T-helper 2 cell treated with Interferon-gamma antibody and Interleukin-4, amounts not matched to agents 5 μg/mL and 100 μg/mL, for 36 hours (primary cell): ENCODE results near the gene RAB7A.
A peak's percentile ranks its signal among the peaks of the same experiment; 100 is the strongest.
"Not testable (repeated sequence)": the region's sequence is repeated elsewhere in the genome, so short reads cannot be mapped to it uniquely, and the experiment has no call there.

Source experiments
- DNase-seq: peaks from one replicate; pipeline ENCODE4 v3.0.0; 2021; ENCODE audit warnings: low spot score
- H3K27ac Mint-ChIP-seq: one replicate; pipeline ENCODE4 v1.8.0; 2021; ENCODE audit warnings: mild to moderate bottlenecking, mixed read lengths
- H3K27me3 Mint-ChIP-seq: one replicate; pipeline ENCODE4 v1.8.0; 2021; ENCODE audit warnings: low read depth, mixed read lengths
- H3K36me3 Mint-ChIP-seq: one replicate; pipeline ENCODE4 v1.8.0; 2021; ENCODE audit warnings: low read depth, mixed read lengths
- H3K4me1 Mint-ChIP-seq: one replicate; pipeline ENCODE4 v1.8.0; 2021; ENCODE audit warnings: low read depth, mixed read lengths
- H3K4me3 Mint-ChIP-seq: one replicate; pipeline ENCODE4 v1.8.0; 2022; ENCODE audit warnings: mild to moderate bottlenecking, moderate library complexity, mixed read lengths
- H3K9me3 Mint-ChIP-seq: one replicate; pipeline ENCODE4 v1.8.0; 2021; ENCODE audit warnings: mixed read lengths

RAB7A gene

GRCh38 chr3:128727485-128727884 lies 1.5 kb downstream of the RAB7A start:
- no peak for DNase-seq
- H3K36me3 Mint-ChIP-seq, result peaks cover 20% of the 10 kb centered on the region
- no peak overlapping the region for H3K27ac Mint-ChIP-seq
- no peaks in the 10 kb centered on the region for H3K9me3 Mint-ChIP-seq
- no peaks in the 10 kb centered on the region for H3K27me3 Mint-ChIP-seq
- H3K4me1 Mint-ChIP-seq, result peaks cover 52% of the 10 kb centered on the region
- H3K4me3 Mint-ChIP-seq, result peak overlapping the region; percentile 88

GRCh38 chr3:128727996-128728395 lies 2.0 kb downstream of the RAB7A start:
- H3K9me3 Mint-ChIP-seq, result no peaks in the 10 kb centered on the region
- peak overlapping the region; percentile 88 for H3K4me3 Mint-ChIP-seq
- peaks cover 56% of the 10 kb centered on the region for H3K4me1 Mint-ChIP-seq
- H3K36me3 Mint-ChIP-seq, result peaks cover 24% of the 10 kb centered on the region
- no peaks in the 10 kb centered on the region for H3K27me3 Mint-ChIP-seq
- H3K27ac Mint-ChIP-seq, result no peak overlapping the region
- DNase-seq, result no peak

DNA sequence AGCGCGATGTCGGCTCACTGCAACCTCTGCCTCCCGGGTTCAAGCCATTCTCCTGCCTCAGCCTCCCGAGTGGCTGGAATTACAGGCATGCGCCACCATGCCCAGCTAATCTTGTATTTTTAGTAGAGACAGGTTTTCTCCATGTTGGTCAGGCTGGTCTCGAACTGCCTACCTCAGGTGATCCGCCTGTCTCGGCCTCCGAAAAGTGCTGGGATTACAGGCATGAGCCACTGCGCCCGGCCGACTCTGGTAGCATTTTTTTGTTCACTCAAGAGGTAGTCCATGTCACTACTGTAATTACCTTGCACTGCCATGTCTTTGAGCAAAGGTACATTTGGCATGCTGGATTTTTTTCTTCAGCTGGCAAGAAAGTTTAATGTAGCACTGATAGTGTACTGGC lies 2.5 kb downstream of the RAB7A start:
- not testable (repeated sequence) for DNase-seq, H3K9me3 Mint-ChIP-seq, H3K27me3 Mint-ChIP-seq, H3K27ac Mint-ChIP-seq
- Mint-ChIP-seq H3K36me3 (peaks cover 24% of the 10 kb centered on the region), H3K4me3 (peak overlapping the region; percentile 88), H3K4me1 (peaks cover 61% of the 10 kb centered on the region)

DNA sequence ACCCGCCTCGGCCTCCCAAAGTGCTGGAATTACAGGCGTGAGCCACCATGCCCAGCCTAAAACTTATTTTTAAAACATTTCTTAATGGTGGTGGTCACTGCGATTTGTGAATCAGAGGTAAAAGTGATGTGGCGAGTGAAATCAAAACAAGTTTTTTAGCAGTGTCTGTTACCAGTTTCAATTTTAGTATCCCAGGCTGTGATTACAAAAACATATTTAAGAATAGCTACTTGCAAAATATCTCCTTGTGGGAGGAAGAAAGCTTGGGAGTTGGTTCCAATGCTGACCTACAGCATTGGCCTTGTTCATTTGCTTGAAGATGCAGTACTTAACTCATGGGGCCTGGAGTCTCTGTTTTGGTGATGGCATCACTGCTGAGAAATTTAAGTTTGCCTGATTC lies 4.5 kb downstream of the RAB7A start:
- Mint-ChIP-seq H3K36me3 (peaks cover 31% of the 10 kb centered on the region), H3K4me3 (no peak overlapping the region), H3K4me1 (peaks cover 65% of the 10 kb centered on the region), H3K27me3 (no peaks in the 10 kb centered on the region), H3K27ac (no peak overlapping the region), H3K9me3 (no peaks in the 10 kb centered on the region)
- no peak for DNase-seq

GRCh38 chr3:128734523-128735189 lies 8.7 kb downstream of the RAB7A start:
- DNase-seq, result no peak
- Mint-ChIP-seq H3K4me3 (no peak overlapping the region), H3K27me3 (no peaks in the 10 kb centered on the region), H3K27ac (peak overlapping the region; percentile 7), H3K9me3 (no peaks in the 10 kb centered on the region), H3K36me3 (peaks cover 31% of the 10 kb centered on the region), H3K4me1 (peaks cover 46% of the 10 kb centered on the region)

DNA sequence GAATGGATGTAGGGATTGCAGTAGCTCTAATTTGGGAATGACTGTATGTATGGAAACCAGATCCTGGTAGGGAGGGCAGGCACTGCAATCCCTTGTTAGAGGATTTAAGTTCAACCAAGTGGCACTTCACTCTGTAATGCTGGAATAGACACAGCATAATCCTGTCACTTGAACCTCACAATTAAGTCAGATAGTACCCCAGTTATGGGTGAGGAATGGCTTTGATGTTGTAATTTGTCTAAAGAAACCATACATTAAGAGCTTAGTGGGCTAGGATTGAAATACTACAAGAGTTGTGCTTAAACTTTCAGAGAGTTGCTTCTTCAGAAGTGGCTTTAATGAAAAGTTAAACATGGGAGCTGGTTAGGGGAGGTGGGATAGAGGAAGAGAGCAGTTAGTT lies 9.3 kb downstream of the RAB7A start:
- peaks cover 42% of the 10 kb centered on the region for H3K4me1 Mint-ChIP-seq
- peak overlapping the region; percentile 7 for H3K27ac Mint-ChIP-seq
- peaks cover 34% of the 10 kb centered on the region for H3K36me3 Mint-ChIP-seq
- no peak overlapping the region for H3K4me3 Mint-ChIP-seq
- no peaks in the 10 kb centered on the region for H3K27me3 Mint-ChIP-seq
- no peak for DNase-seq
- no peaks in the 10 kb centered on the region for H3K9me3 Mint-ChIP-seq

- no peak for DNase-seq
- Mint-ChIP-seq H3K4me3 (no peak overlapping the region), H3K36me3 (peaks cover 38% of the 10 kb centered on the region), H3K27me3 (no peaks in the 10 kb centered on the region), H3K4me1 (peaks cover 40% of the 10 kb centered on the region), H3K9me3 (no peaks in the 10 kb centered on the region), H3K27ac (no peak overlapping the region)
These were observed 9.9 kb downstream of the RAB7A start for GRCh38 chr3:128735884-128736283.

DNA sequence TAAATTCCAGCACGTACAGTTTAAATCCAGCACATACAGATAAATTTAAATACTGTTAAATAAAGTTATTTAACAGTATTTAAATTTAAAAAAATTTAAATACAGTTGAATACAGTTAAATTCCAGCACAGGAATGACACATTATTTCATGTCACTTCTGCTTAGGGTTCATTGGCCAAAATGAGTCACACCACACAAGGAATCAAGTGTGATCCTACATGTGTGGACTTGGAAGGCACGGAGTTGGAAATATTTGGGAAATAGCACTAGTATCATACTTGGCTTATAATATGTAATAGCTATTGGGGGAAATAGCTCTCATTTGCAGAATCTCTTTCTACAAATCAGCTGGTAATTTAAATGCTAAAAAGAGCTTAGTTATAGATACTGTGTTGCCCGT lies 10.6 kb downstream of the RAB7A start:
- no peak overlapping the region for H3K27ac Mint-ChIP-seq
- DNase-seq, result no peak
- peaks cover 39% of the 10 kb centered on the region for H3K4me1 Mint-ChIP-seq
- H3K27me3 Mint-ChIP-seq, result no peaks in the 10 kb centered on the region
- H3K36me3 Mint-ChIP-seq, result peaks cover 43% of the 10 kb centered on the region
- no peak overlapping the region for H3K4me3 Mint-ChIP-seq
- no peaks in the 10 kb centered on the region for H3K9me3 Mint-ChIP-seq

DNA sequence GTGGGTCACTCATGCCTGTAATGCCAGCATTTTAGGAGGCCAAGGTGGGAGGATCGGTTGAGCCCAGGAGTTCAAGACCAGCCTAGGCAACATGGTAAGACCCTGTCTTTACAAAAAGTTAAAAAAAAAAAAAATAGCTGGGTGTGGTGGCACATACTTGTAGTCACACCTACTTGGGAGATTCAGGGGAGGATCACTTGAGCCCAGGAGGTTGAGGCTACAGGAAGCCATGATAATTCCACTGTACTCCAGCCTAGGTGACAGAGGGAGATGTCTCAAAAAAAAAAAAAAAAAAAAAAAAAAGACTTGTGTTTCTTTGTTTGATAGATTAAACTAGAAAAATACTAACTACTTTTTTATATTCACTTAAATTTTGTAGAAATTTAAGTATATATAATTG lies 14.6 kb downstream of the RAB7A start:
- no peak overlapping the region for H3K4me3 Mint-ChIP-seq
- H3K27ac Mint-ChIP-seq, result peak overlapping the region; percentile 36
- H3K9me3 Mint-ChIP-seq, result peaks cover 3% of the 10 kb centered on the region
- peaks cover 48% of the 10 kb centered on the region for H3K36me3 Mint-ChIP-seq
- H3K4me1 Mint-ChIP-seq, result peaks cover 18% of the 10 kb centered on the region
- no peaks in the 10 kb centered on the region for H3K27me3 Mint-ChIP-seq
- DNase-seq, result no peak

DNA sequence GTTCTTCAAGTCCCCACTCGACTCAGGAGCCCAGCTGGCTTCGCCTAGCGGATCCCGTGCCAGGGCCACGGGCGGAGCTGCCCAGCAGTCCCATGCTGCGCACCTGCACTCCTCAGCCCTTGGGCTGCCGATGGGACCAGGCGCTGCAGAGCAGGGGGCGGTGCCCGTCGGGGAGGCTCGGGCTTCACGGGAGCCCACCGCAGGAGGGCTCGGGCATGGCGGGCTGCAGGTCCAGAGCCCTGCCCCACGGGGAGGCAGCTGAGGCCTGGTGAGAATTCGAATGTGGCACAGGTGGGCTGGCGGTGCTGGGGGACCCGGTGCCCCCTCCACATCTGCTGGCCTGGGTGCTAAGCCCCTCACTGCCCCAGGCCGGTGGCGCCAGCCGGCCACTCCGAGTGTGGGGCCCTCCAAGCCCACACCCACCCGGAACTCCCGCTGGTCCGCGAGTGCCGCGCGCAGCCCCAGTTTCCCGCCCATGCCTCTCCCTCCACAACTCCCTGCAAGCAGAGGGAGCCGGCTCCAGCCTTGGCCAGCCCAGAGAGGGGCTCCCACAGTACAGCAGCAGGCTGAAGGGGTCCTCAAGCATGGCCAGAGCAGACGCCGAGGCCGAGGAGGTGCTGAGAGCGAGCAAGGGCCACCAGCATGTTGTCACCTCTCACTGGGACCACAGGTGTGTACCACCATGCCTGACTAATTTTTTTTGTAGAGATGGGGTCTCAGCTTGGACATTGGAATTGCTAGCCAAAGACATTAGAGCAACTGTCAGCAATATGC lies 17.0 kb downstream of the RAB7A start:
- Mint-ChIP-seq H3K4me1 (peaks cover 15% of the 10 kb centered on the region), H3K36me3 (peaks cover 42% of the 10 kb centered on the region), H3K27ac (no peak overlapping the region)

GRCh38 chr3:128745742-128746141 lies 19.8 kb downstream of the RAB7A start:
- no peak overlapping the region for H3K27ac Mint-ChIP-seq

More for the DNA sequence above, 17.0 kb downstream of the RAB7A start:
- peaks cover 3% of the 10 kb centered on the region for H3K9me3 Mint-ChIP-seq
- DNase-seq, result no peak
- H3K4me3 Mint-ChIP-seq, result no peak overlapping the region
- no peaks in the 10 kb centered on the region for H3K27me3 Mint-ChIP-seq

GRCh38 chr3:128746881-128747280 lies 20.9 kb downstream of the RAB7A start:
- no peak overlapping the region for H3K27ac Mint-ChIP-seq
- peaks cover 3% of the 10 kb centered on the region for H3K9me3 Mint-ChIP-seq
- H3K4me1 Mint-ChIP-seq, result peaks cover 13% of the 10 kb centered on the region
- no peak overlapping the region for H3K4me3 Mint-ChIP-seq
- peaks cover 37% of the 10 kb centered on the region for H3K36me3 Mint-ChIP-seq
- no peak for DNase-seq
- no peaks in the 10 kb centered on the region for H3K27me3 Mint-ChIP-seq

More at GRCh38 chr3:128745742-128746141, 19.8 kb downstream of the RAB7A start:
- peaks cover 13% of the 10 kb centered on the region for H3K4me1 Mint-ChIP-seq
- no peak overlapping the region for H3K4me3 Mint-ChIP-seq
- peaks cover 3% of the 10 kb centered on the region for H3K9me3 Mint-ChIP-seq
- no peaks in the 10 kb centered on the region for H3K27me3 Mint-ChIP-seq
- no peak for DNase-seq
- peaks cover 38% of the 10 kb centered on the region for H3K36me3 Mint-ChIP-seq

DNA sequence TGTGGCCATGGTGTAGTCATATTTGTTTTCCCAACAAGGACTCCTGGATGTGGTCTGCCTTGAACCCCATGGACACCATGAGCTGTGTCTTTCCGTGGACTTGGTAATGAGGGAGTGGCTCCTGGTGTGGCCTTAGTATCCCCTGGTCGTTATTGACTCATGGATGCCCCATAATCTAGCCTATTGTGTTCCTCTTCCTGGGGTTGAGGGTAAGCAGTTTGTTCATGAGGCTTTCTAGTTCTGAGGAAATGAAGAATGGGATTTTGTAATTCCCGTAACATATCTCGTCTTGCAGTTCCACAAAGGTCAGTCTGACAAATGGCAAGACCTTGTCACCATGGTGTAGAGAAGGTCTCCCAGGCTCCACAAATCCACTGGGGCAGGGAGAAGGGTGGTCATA lies 22.6 kb downstream of the RAB7A start:
- Mint-ChIP-seq H3K4me3 (no peak overlapping the region), H3K36me3 (peaks cover 28% of the 10 kb centered on the region), H3K27me3 (no peaks in the 10 kb centered on the region), H3K27ac (no peak overlapping the region), H3K9me3 (no peaks in the 10 kb centered on the region), H3K4me1 (peaks cover 20% of the 10 kb centered on the region)
- no peak for DNase-seq

DNA sequence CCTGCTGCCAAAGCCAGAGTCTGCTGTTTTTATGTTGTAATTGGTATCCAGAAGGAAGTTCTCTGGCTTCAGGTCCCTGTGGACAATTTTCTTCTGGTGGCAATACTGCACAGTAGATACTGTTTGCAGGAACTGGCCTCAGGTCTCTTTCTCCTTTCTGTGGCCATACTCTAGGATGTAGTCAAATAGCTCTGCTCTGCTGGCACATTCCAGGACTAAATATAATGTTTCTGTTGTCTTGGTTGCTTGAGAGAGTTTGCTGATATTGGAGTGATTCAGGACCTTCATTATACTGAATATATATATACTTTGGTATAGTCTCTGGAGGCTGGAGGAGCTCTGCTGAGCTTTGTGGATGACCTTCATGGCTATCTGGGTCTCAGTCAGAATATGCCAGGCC lies 23.1 kb downstream of the RAB7A start:
- Mint-ChIP-seq H3K4me3 (no peak overlapping the region), H3K9me3 (no peaks in the 10 kb centered on the region), H3K4me1 (peaks cover 25% of the 10 kb centered on the region), H3K36me3 (peaks cover 25% of the 10 kb centered on the region), H3K27me3 (no peaks in the 10 kb centered on the region), H3K27ac (no peak overlapping the region)
- no peak for DNase-seq
